Thymus (tissue), 11 donors: ENCODE data around the gene CSH1. TPM values are rescaled to one million over a fixed set of nuclear protein-coding genes. Genes with fewer than 3 reads are reported as not detected.
A peak's percentile ranks its signal among the peaks of the same experiment; 100 is the strongest.
"Not testable (repeated sequence)": the region's sequence is repeated elsewhere in the genome, so short reads cannot be mapped to it uniquely, and the experiment has no call there.

Source experiments
- DNase-seq, 9 donors: peaks; one replicate each; pipeline ENCODE4 v3.0.0-alpha.2; 2013; ENCODE audit warnings: low spot score in 9 of 9, low read depth in 6 of 9, missing footprints in 1 of 9
- H3K27ac ChIP-seq, 2 donors: one replicate each; pipeline ENCODE4 v1.5.1; 2013; ENCODE audit warnings: control low read depth in 1 of 2, low read depth in 1 of 2, low read length in 1 of 2, mild to moderate bottlenecking in 1 of 2, moderate library complexity in 1 of 2
- H3K27me3 ChIP-seq, 2 donors: one replicate each; pipeline ENCODE4 v1.5.1; 2013; ENCODE audit warnings: low read length in 1 of 2; ENCODE audit not compliant: control insufficient read depth in 2 of 2, insufficient read depth in 1 of 2
- H3K36me3 ChIP-seq, 2 donors: one replicate each; pipeline ENCODE4 v1.5.1; 2013; ENCODE audit warnings: low read length in 1 of 2, mild to moderate bottlenecking in 1 of 2, moderate library complexity in 1 of 2; ENCODE audit not compliant: control insufficient read depth in 2 of 2, insufficient read depth in 2 of 2
- H3K4me1 ChIP-seq, 2 donors: one replicate each; pipeline ENCODE4 v1.5.1; 2013; ENCODE audit warnings: low read length in 2 of 2; ENCODE audit not compliant: control insufficient read depth in 2 of 2, insufficient read depth in 2 of 2
- H3K4me3 ChIP-seq, 2 donors: one replicate each; pipeline ENCODE4 v1.5.1; 2013; ENCODE audit warnings: low read length in 2 of 2, control low read depth in 1 of 2, mild to moderate bottlenecking in 1 of 2
- H3K9me3 ChIP-seq, 2 donors: one replicate each; pipeline ENCODE4 v1.5.1; 2013; ENCODE audit warnings: low read length in 1 of 2, mild to moderate bottlenecking in 1 of 2; ENCODE audit not compliant: control insufficient read depth in 2 of 2, insufficient read depth in 1 of 2
- WGBS: extraction: QIAGEN DNeasy Blood & Tissue Kit; methylation state at CpG from one replicate; pipeline ENCODE4 v1.1.7; 2013; 5-methylcytosine and 5-hydroxymethylcytosine counted together
- polyA plus RNA-seq: library from polyadenylated mRNA; stranded (reverse); fragments of 200-250 nt; gene quantifications from one replicate; pipeline ENCODE4 v1.2.3, GENCODE V29; 2013
- total RNA-seq: library from RNA; stranded (reverse); fragments of 120-200 nt; gene quantifications from one replicate; pipeline ENCODE4 v1.2.4, GENCODE V29; 2013
- donor health status: healthy.

Gene CSH1
- total and polyA plus RNA-seq, 2 donors = 2.3 to 11.6 TPM

DNA sequence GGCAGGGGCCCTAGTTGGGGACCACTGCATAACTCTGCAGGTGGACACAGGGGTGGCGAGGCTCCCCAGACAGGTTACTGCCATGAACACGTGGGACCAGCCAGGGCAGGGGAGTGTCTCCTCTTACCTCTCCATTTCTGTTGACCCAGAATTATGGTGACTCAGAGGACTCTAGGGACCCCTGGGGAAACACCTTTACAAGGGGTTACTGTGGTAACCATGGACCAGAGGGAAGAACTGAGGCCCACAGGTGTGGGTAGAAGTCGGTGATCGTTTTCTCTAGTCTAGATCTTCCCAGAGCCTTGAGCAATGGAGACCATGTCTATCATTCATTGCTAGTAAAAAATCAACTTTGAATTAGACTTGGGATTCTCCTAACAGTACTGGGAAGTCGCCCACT, 24.4 kb upstream of the CSH1 start:
- DNase-seq, H3K4me3 ChIP-seq, H3K27ac ChIP-seq, H3K36me3 ChIP-seq, H3K27me3 ChIP-seq, H3K9me3 ChIP-seq, H3K4me1 ChIP-seq: not testable (repeated sequence)
- 97% methylated on average over 5 of the region's 5 CpGs for WGBS

GRCh38 chr17:63920050-63920449, 23.7 kb upstream of the CSH1 start:
- H3K36me3 ChIP-seq, H3K4me1 ChIP-seq, H3K4me3 ChIP-seq, DNase-seq, H3K27ac ChIP-seq, H3K9me3 ChIP-seq, H3K27me3 ChIP-seq: not testable (repeated sequence)
- WGBS = 98% methylated on average over 6 of the region's 6 CpGs

GRCh38 chr17:63919311-63919723, 22.9 kb upstream of the CSH1 start:
- 56% methylated on average over 8 of the region's 8 CpGs for WGBS
- no peak overlapping the region for H3K27ac ChIP-seq
- peak; percentile 36 to 85 (median 69) for DNase-seq

GRCh38 chr17:63918789-63919305, 22.5 kb upstream of the CSH1 start, which contains the start of gene GH1:
Gene GH1 (minus strand): TSS chr17:63918839. CDS start chr17:63918776, 63 bp downstream.
- not testable (repeated sequence) for H3K4me3 ChIP-seq, DNase-seq, H3K9me3 ChIP-seq, H3K27me3 ChIP-seq, H3K36me3 ChIP-seq, H3K27ac ChIP-seq, H3K4me1 ChIP-seq
- WGBS = 64% methylated on average over 10 of the region's 10 CpGs

More at GRCh38 chr17:63919311-63919723, 22.9 kb upstream of the CSH1 start:
- Histone ChIP-seq H3K27me3 (no peaks in the 10 kb centered on the region), H3K9me3 (no peaks in the 10 kb centered on the region), H3K36me3 (no peaks in the 10 kb centered on the region), H3K4me3 (no peak overlapping the region), H3K4me1 (no peaks in the 10 kb centered on the region)

GRCh38 chr17:63918305-63918704, 21.9 kb upstream of the CSH1 start:
- H3K27ac ChIP-seq = no peak overlapping the region
- no peaks in the 10 kb centered on the region for H3K36me3 ChIP-seq
- H3K9me3 ChIP-seq = no peaks in the 10 kb centered on the region
- no peaks in the 10 kb centered on the region for H3K27me3 ChIP-seq
- H3K4me3 ChIP-seq = no peak overlapping the region
- H3K4me1 ChIP-seq = no peaks in the 10 kb centered on the region
- 92% methylated on average over 10 of the region's 10 CpGs for WGBS
- DNase-seq = no peak

- no peaks in the 10 kb centered on the region for H3K4me1 ChIP-seq
- WGBS = 94% methylated on average over 13 of the region's 13 CpGs
- no peaks in the 10 kb centered on the region for H3K36me3 ChIP-seq
- H3K27me3 ChIP-seq = no peaks in the 10 kb centered on the region
- no peak overlapping the region for H3K27ac ChIP-seq
- no peak overlapping the region for H3K4me3 ChIP-seq
- H3K9me3 ChIP-seq = no peaks in the 10 kb centered on the region
- DNase-seq = no peak
Measured at GRCh38 chr17:63917646-63918045, 21.3 kb upstream of the CSH1 start.

GRCh38 chr17:63917206-63917605, 20.8 kb upstream of the CSH1 start:
- H3K27me3 ChIP-seq, H3K4me1 ChIP-seq, H3K27ac ChIP-seq, H3K4me3 ChIP-seq, H3K9me3 ChIP-seq, H3K36me3 ChIP-seq, DNase-seq: not testable (repeated sequence)
- WGBS = 98% methylated on average over 11 of the region's 11 CpGs

DNA sequence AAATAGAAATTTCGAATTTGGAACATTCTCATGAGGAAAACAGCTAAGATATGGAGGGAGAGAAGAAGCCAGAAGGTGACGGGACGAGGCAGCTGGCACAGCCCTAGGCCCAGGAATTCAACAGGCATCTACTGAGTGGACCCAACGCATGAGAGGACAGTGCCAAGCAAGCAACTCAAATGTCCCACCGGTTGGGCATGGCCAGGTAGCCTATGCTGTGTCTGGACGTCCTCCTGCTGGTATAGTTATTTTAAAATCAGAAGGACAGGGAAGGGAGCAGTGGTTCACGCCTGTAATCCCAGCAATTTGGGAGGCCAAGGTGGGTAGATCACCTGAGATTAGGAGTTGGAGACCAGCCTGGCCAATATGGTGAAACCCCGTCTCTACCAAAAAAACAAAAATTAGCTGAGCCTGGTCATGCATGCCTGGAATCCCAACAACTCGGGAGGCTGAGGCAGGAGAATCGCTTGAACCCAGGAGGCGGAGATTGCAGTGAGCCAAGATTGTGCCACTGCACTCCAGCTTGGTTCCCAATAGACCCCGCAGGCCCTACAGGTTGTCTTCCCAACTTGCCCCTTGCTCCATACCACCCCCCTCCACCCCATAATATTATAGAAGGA, 20.3 kb upstream of the CSH1 start:
- WGBS = 94% methylated on average over 12 of the region's 12 CpGs
- no peak overlapping the region for H3K27ac ChIP-seq
- H3K4me1 ChIP-seq = no peaks in the 10 kb centered on the region
- no peaks in the 10 kb centered on the region for H3K27me3 ChIP-seq
- no peaks in the 10 kb centered on the region for H3K9me3 ChIP-seq
- H3K36me3 ChIP-seq = no peaks in the 10 kb centered on the region
- H3K4me3 ChIP-seq = no peak overlapping the region
- no peak for DNase-seq

GRCh38 chr17:63915753-63916152, 19.4 kb upstream of the CSH1 start:
- H3K4me1 ChIP-seq, DNase-seq: not testable (repeated sequence)
- 91% methylated on average over 10 of the region's 10 CpGs for WGBS

More at GRCh38 chr17:63915753-63916152, 19.4 kb upstream of the CSH1 start:
- H3K36me3 ChIP-seq, H3K27me3 ChIP-seq, H3K27ac ChIP-seq, H3K9me3 ChIP-seq, H3K4me3 ChIP-seq: not testable (repeated sequence)
